ENCODE results near the gene GDF7. TPM values are rescaled to one million over a fixed set of nuclear protein-coding genes. Genes with fewer than 3 reads are reported as not detected.

GDF7 gene
- total RNA-seq, 1 experiment from 2014 or later: 0.04 TPM

- Histone ChIP-seq H3K4me2 (ENCODE audit: insufficient read depth, insufficient read length, low read length) (no peak overlapping the region), H2BK20ac (ENCODE audit: low read depth, low read length, poor library complexity, severe bottlenecking) (no peak overlapping the region), H2BK12ac (ENCODE audit: insufficient read length, low read depth, low read length) (no peak overlapping the region), H3K56ac (ENCODE audit: insufficient read length, low read depth, low read length) (no peak overlapping the region), H3K27ac (ENCODE audit: insufficient read length, low read depth, low read length) (no peak overlapping the region), H2BK120ac (ENCODE audit: low read depth, low read length, poor library complexity, severe bottlenecking) (no peak overlapping the region), H3K4ac (ENCODE audit: low read depth, low read length) (no peak overlapping the region), H2AFZ (ENCODE audit: low read length) (no peak overlapping the region), H4K5ac (ENCODE audit: insufficient read length, low read depth, low read length) (no peak overlapping the region), H3K79me2 (ENCODE audit: insufficient read depth, low read length) (no peaks in the 10 kb centered on the region), H3T11ph (ENCODE audit: low read length) (no peak overlapping the region), H3K14ac (ENCODE audit: insufficient read depth, low read length) (no peak overlapping the region), H2AK5ac (ENCODE audit: insufficient read length, low read length) (no peak overlapping the region), H3K9ac (ENCODE audit: extremely low read depth, insufficient read length, low read length) (no peak overlapping the region), H4K91ac (ENCODE audit: insufficient read length, low read depth, low read length) (no peak overlapping the region), H3K23ac (ENCODE audit: insufficient read length, low read depth, low read length) (no peak overlapping the region), H3K23me2 (ENCODE audit: insufficient read length, low read depth, low read length, poor library complexity, severe bottlenecking) (peaks cover 18% of the 10 kb centered on the region), H2BK15ac (ENCODE audit: low read depth, low read length) (no peak overlapping the region), H3K27me3 (ENCODE audit: insufficient read depth, low read length) (peaks cover 88% of the 10 kb centered on the region), H3K79me1 (ENCODE audit: insufficient read depth, low read depth, low read length, poor library complexity, severe bottlenecking) (no peaks in the 10 kb centered on the region), H3K4me1 (ENCODE audit: insufficient read depth, low read length) (peaks cover 4% of the 10 kb centered on the region; the same call in 1 of the 2 replicates), H3K9me3 (ENCODE audit: control insufficient read depth, low read depth, low read length) (no peaks in the 10 kb centered on the region), H3K18ac (ENCODE audit: insufficient read length, low read depth, low read length) (no peak overlapping the region), H4K8ac (replicated peaks; ENCODE audit: insufficient read length, low read depth, low read length) (no peak overlapping the region), H2BK5ac (ENCODE audit: insufficient read length, low read length) (no peak overlapping the region), H4K20me1 (ENCODE audit: control insufficient read depth, insufficient read depth, insufficient read length) (no peaks in the 10 kb centered on the region)
- DNase-seq: no peak
- no CpG with 5 or more reads among the region's 6 CpGs for WGBS (ENCODE audit: extremely low coverage, insufficient read length, low lambda C conversion rate)
- Mint-ChIP-seq H3K9me3 (peaks cover 2 to 3% of the 10 kb centered on the region in 2 experiments; a peak in 2 of 5 replicates), H3K27ac (no peak overlapping the region), H3K36me3 (ENCODE audit: insufficient read depth in 1 of 3, low read depth in 3 of 3) (peaks cover 0 to 2% (median 0%) of the 10 kb centered on the region in 3 experiments; a peak in 1 of 7 replicates), H3K4me3 (peak overlapping the region in 1 of 2 experiments; percentile 71; a peak in 3 of 5 replicates), H3K27me3 (ENCODE audit: low read depth) (peaks cover 96% of the 10 kb centered on the region), H3K4me1 (peaks cover 28 to 65% of the 10 kb centered on the region in 2 experiments)
- no peak for TF ChIP-seq CTCF (conservative IDR thresholded peaks at IDR 0.05)
These were observed 1.5 kb downstream of the GDF7 start for GRCh38 chr2:20668451-20668850.

Measured in H9 (cell line).